ENCODE measurements around the gene SYDE1.

- TF ChIP-seq CTCF (IDR thresholded peaks at IDR 0.05): no peak
- no peak for TF ChIP-seq POLR2A (IDR thresholded peaks at IDR 0.05)
- TF ChIP-seq EP300 (IDR thresholded peaks at IDR 0.05): no peak
Measured at GRCh38 chr19:15116856-15117255, 9.7 kb downstream of the SYDE1 start.

Measured in sigmoid colon (tissue), 4 donors.